Measurements from ENCODE around the gene DPY19L1.

DNA sequence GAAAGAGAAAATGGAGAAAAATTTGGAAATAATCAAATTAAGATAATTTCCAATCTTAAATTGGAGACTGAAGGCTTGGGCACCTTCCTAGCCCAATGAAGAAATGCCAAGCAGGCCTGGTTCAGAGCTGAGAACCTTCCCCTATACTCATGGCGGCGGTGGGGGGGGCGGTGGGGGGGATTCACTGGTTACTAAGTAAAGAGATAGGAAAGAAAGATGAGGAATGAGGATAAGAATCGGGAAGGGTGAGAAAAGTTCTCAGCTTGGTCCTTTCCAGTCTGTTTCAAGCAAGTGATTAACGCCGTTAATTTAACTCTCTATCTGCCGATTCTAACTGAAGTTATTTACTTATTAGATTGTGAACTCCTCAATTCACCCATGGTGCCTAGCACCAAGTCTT is 41.5 kb downstream of the DPY19L1 start:
- TF ChIP-seq, protein P1, sequence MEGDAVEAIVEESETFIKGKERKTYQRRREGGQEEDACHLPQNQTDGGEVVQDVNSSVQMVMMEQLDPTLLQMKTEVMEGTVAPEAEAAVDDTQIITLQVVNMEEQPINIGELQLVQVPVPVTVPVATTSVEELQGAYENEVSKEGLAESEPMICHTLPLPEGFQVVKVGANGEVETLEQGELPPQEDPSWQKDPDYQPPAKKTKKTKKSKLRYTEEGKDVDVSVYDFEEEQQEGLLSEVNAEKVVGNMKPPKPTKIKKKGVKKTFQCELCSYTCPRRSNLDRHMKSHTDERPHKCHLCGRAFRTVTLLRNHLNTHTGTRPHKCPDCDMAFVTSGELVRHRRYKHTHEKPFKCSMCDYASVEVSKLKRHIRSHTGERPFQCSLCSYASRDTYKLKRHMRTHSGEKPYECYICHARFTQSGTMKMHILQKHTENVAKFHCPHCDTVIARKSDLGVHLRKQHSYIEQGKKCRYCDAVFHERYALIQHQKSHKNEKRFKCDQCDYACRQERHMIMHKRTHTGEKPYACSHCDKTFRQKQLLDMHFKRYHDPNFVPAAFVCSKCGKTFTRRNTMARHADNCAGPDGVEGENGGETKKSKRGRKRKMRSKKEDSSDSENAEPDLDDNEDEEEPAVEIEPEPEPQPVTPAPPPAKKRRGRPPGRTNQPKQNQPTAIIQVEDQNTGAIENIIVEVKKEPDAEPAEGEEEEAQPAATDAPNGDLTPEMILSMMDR (IDR thresholded peaks at IDR 0.05): no peak
- TF ChIP-seq POLR2A (IDR thresholded peaks at IDR 0.05): no peak

Data from Peyer's patch (tissue), 4 donors.